GM23338 (cell line): ENCODE results near the gene GDPD5. TPM values are rescaled to one million over a fixed set of nuclear protein-coding genes. Genes with fewer than 3 reads are reported as not detected.

Source experiments
- ATAC-seq: fragments of 200-7000 bp; cut with Tn5 transposase; 3 replicates; pipeline ENCODE4 v1.9.1; 2020
- DNase-seq: peaks from one replicate; pipeline ENCODE4 v3.0.0-alpha.2; 2015; ENCODE audit warnings: low spot score
- H2AFZ ChIP-seq: fragments of 200-600 bp; sonication (generic); 2 replicates; pipeline ENCODE4 v1.8.0; 2016; ENCODE audit warnings: antibody characterized with exemption, mild to moderate bottlenecking, moderate library complexity
- H3F3A ChIP-seq: fragments of 200-600 bp; sonication (generic); replicated peaks from 2 replicates; pipeline ENCODE4 v1.8.0; 2017; ENCODE audit warnings: antibody characterized with exemption, mixed run types, low read depth
- H3K27ac ChIP-seq: fragments of 200-600 bp; sonication (generic); 2 replicates; pipeline ENCODE4 v1.6.1; 2016; ENCODE audit warnings: low read depth
- H3K27me3 ChIP-seq: fragments of 200-600 bp; sonication (generic); 2 replicates; pipeline ENCODE4 v1.8.0; 2016; ENCODE audit warnings: mild to moderate bottlenecking, mixed run types, moderate library complexity; ENCODE audit not compliant: insufficient read depth
- H3K36me3 ChIP-seq: fragments of 200-600 bp; sonication (generic); 2 replicates; pipeline ENCODE4 v1.8.0; 2016; ENCODE audit warnings: mild to moderate bottlenecking; ENCODE audit not compliant: insufficient read depth
- H3K4me1 ChIP-seq: fragments of 200-600 bp; sonication (generic); 2 replicates; pipeline ENCODE4 v1.8.0; 2016; ENCODE audit warnings: mild to moderate bottlenecking, moderate library complexity; ENCODE audit not compliant: insufficient read depth
- H3K4me2 ChIP-seq: fragments of 200-600 bp; sonication (generic); 2 replicates; pipeline ENCODE4 v1.7.1; 2017; ENCODE audit warnings: mixed run types
- H3K4me3 ChIP-seq: fragments of 200-600 bp; sonication (generic); 2 replicates; pipeline ENCODE4 v1.6.1; 2016; ENCODE audit warnings: mixed run types
- H3K79me2 ChIP-seq: fragments of 200-600 bp; sonication (generic); replicated peaks from 2 replicates; pipeline ENCODE4 v1.8.0; 2017; ENCODE audit warnings: mild to moderate bottlenecking; ENCODE audit not compliant: insufficient read depth
- H3K9me2 ChIP-seq: fragments of 200-600 bp; sonication (generic); 2 replicates; pipeline ENCODE4 v1.8.0; 2017; ENCODE audit not compliant: insufficient read depth
- H4K20me1 ChIP-seq: fragments of 200-600 bp; sonication (generic); replicated peaks from 2 replicates; pipeline ENCODE4 v1.8.0; 2017; ENCODE audit warnings: mild to moderate bottlenecking; ENCODE audit not compliant: insufficient read depth
- H3K27ac Mint-ChIP-seq: 2 replicates; pipeline ENCODE4 v1.8.0; 2020; ENCODE audit warnings: inconsistent platforms, mild to moderate bottlenecking, moderate library complexity, mixed read lengths
- H3K27me3 Mint-ChIP-seq: 3 replicates; pipeline ENCODE4 v1.8.0; 2022; ENCODE audit warnings: low read depth, mild to moderate bottlenecking, moderate library complexity, mixed read lengths, inconsistent platforms; ENCODE audit not compliant: insufficient read depth, poor library complexity
- H3K36me3 Mint-ChIP-seq: 3 replicates; pipeline ENCODE4 v1.8.0; 2021; ENCODE audit warnings: low read depth, mild to moderate bottlenecking, inconsistent platforms, moderate library complexity, mixed read lengths
- H3K4me1 Mint-ChIP-seq: 3 replicates; pipeline ENCODE4 v1.8.0; 2020; ENCODE audit warnings: mild to moderate bottlenecking, inconsistent platforms, mixed read lengths
- H3K4me3 Mint-ChIP-seq: 3 replicates; pipeline ENCODE4 v1.8.0; 2021; ENCODE audit warnings: moderate library complexity, mild to moderate bottlenecking, inconsistent platforms, mixed read lengths
- H3K9me3 Mint-ChIP-seq: 3 replicates; pipeline ENCODE4 v1.8.0; 2020; ENCODE audit warnings: moderate library complexity, mild to moderate bottlenecking, inconsistent platforms, mixed read lengths
- CTCF ChIP-seq, 2 experiments: fragments of 200-600 bp in 1 of 2; sonication (generic) in 1 of 2; conservative IDR thresholded peaks; 2 replicates each; pipeline versions ENCODE4 v1.5.1 to v1.6.1; 2016 to 2017; ENCODE audit warnings: antibody characterized with exemption in 2 of 2, low read depth in 2 of 2, mild to moderate bottlenecking in 2 of 2, moderate library complexity in 1 of 2
- ETS1 ChIP-seq: IDR thresholded peaks from 2 replicates; pipeline ENCODE4 v1.6.1; 2016; ENCODE audit warnings: antibody characterized with exemption
- NANOG ChIP-seq: IDR thresholded peaks from 2 replicates; pipeline ENCODE4 v1.6.1; 2016; ENCODE audit warnings: antibody characterized with exemption, borderline replicate concordance
- POLR2AphosphoS5 ChIP-seq: IDR thresholded peaks from 2 replicates; pipeline ENCODE4 v1.6.1; 2016; ENCODE audit warnings: antibody characterized with exemption, low read depth
- ZNF462 ChIP-seq: fragments of 250-450 bp; sonication (Bioruptor Pico); IDR thresholded peaks from 2 replicates; pipeline ENCODE4 v1.5.0; 2020; ENCODE audit warnings: mild to moderate bottlenecking, moderate library complexity
- polyA plus RNA-seq: library from polyadenylated mRNA; unstranded; fragments of >200 nt; fragmentation: Nextera tagmentation; extraction: Ambion mirVana; gene quantifications from 2 replicates; pipeline ENCODE4 v1.2.1, GENCODE V29; 2016
- total RNA-seq: library from RNA; depleted of rRNA; stranded (reverse); fragments of >200 nt; shearing (Covaris generic); gene quantifications from 2 replicates; pipeline ENCODE4 v1.2.3, GENCODE V29; 2014

The GDPD5 gene
- total and polyA plus RNA-seq, 2 experiments from 2014 or later: 1.6 to 4.9 TPM

GRCh38 chr11:75470476-75471080 lies 55.2 kb downstream of the GDPD5 start:
- no peak overlapping the region for H3K4me2 ChIP-seq
- no peaks in the 10 kb centered on the region for H3K79me2 ChIP-seq
- Mint-ChIP-seq H3K4me3 (no peak overlapping the region), H3K27me3 (peaks cover 9% of the 10 kb centered on the region), H3K27ac (no peak overlapping the region), H3K9me3 (no peaks in the 10 kb centered on the region), H3K36me3 (no peaks in the 10 kb centered on the region; the same call in 2 of the 3 replicates), H3K4me1 (peaks cover 39% of the 10 kb centered on the region)
- H3F3A ChIP-seq: no peaks in the 10 kb centered on the region
- no peak overlapping the region for H3K4me3 ChIP-seq
- no peak overlapping the region for H3K27ac ChIP-seq
- no peaks in the 10 kb centered on the region for H3K9me2 ChIP-seq
- TF ChIP-seq POLR2AphosphoS5: no peak
- no peak for TF ChIP-seq NANOG
- TF ChIP-seq CTCF (conservative IDR thresholded peaks at IDR 0.05; ENCODE audit: low read depth in 2 of 2): no peak
- TF ChIP-seq ZNF462 (CRISPR knock-in tag): no peak
- no peak for TF ChIP-seq ETS1
- H3K4me1 ChIP-seq: peaks cover under 1% of the 10 kb centered on the region; the same call in 1 of the 2 replicates
- H2AFZ ChIP-seq: no peak overlapping the region
- H3K27me3 ChIP-seq: no peaks in the 10 kb centered on the region
- no peaks in the 10 kb centered on the region for H3K36me3 ChIP-seq
- ATAC-seq (no peak), DNase-seq (no peak)
- H4K20me1 ChIP-seq: no peaks in the 10 kb centered on the region
